ENCODE measurements around the gene IRF2BPL. TPM values are rescaled to one million over a fixed set of nuclear protein-coding genes. Genes with fewer than 3 reads are reported as not detected.

IRF2BPL gene
- total RNA-seq, 5 donors from 2014 or later (not counting 1 experiment from before 2014, with no cell fraction given) = 32.6 to 50.4 (median 38.8) TPM

- H3K27ac Mint-ChIP-seq = peak overlapping the region; percentile 97 to 99
- 97% methylated on average over 5 of the region's 6 CpGs for WGBS (ENCODE audit: insufficient coverage)
- H3K27me3 ChIP-seq (replicated peaks in 1 of 2; ENCODE audit: control insufficient read depth in 2 of 2, extremely low read depth in 1 of 2, insufficient read depth in 2 of 2, low read length in 1 of 2) = no peaks in the 10 kb centered on the region
- peak overlapping the region; percentile 61 for H3K27ac ChIP-seq (ENCODE audit: low read length)
- ATAC-seq (replicated peaks in 1 of 4) (no peak), DNase-seq (no peak)
- H3K27me3 Mint-ChIP-seq = no peaks in the 10 kb centered on the region
- H3K36me3 Mint-ChIP-seq = no peaks in the 10 kb centered on the region
- H3K9me3 ChIP-seq = no peaks in the 10 kb centered on the region
- no peak overlapping the region for H3K4me3 ChIP-seq (ENCODE audit: control insufficient read depth in 1 of 2, extremely low read depth in 1 of 2, low read length in 1 of 2)
- H3K4me1 Mint-ChIP-seq = peaks cover 83 to 91% (median 89%) of the 10 kb centered on the region in 3 donors
- H3K36me3 ChIP-seq (ENCODE audit: control insufficient read depth in 2 of 2, extremely low read depth in 1 of 2, insufficient read depth in 1 of 2, low read length in 1 of 2) = no peaks in the 10 kb centered on the region
- ChIA-PET POLR2A (interaction anchor here (0.6 to 1.3 kb wide), 4 partner anchors 8 to 64 kb away, joined by 3 to 4 read pairs (median 3); partner anchors contain the start of gene IRF2BPL (in 1 of the 2)), CTCF (interaction anchor here (0.6 to 1.0 kb wide), 3 partner anchors 26 to 124 kb away, joined by 3 to 4 read pairs (median 3); no protein-coding TSS in a partner anchor)
- H3K4me3 Mint-ChIP-seq = peak overlapping the region in 1 of 3 donors; percentile 79
- peaks cover 52 to 90% of the 10 kb centered on the region in 2 experiments for H3K4me1 ChIP-seq (ENCODE audit: control insufficient read depth in 1 of 2, extremely low read depth in 1 of 2, insufficient read depth in 2 of 2, low read length in 2 of 2)
- H3K9me3 Mint-ChIP-seq = no peaks in the 10 kb centered on the region
These were observed 8.1 kb upstream of the IRF2BPL start for GRCh38 chr14:77036484-77037214.

DNA sequence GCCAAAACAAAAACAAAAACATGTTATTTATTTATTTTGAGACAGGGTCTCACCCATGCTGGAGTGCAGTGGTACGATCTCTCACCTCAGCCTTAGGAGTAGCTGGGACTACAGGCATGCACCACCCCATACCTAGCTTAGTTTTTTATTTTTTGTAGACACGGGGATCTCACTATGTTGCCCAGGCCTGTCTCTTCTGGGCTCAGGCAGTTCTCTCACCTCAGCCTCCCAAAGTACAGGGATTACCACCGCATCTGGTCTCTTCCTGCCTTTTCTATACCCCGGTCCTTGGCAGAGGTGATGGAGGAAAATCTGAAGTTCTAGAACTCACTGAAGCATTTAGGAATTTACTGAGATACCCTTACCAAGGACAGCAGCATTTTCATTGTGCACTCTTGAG, 6.8 kb upstream of the IRF2BPL start:
- Mint-ChIP-seq H3K9me3 (no peaks in the 10 kb centered on the region), H3K4me1 (peaks cover 80 to 88% (median 86%) of the 10 kb centered on the region in 3 donors), H3K36me3 (no peaks in the 10 kb centered on the region), H3K27me3 (no peaks in the 10 kb centered on the region), H3K4me3 (peak overlapping the region in 2 of 3 donors; percentile 13 to 92), H3K27ac (peak overlapping the region; percentile 77 to 83)
- Histone ChIP-seq H3K27ac (ENCODE audit: low read length) (no peak overlapping the region), H3K27me3 (replicated peaks in 1 of 2; ENCODE audit: control insufficient read depth in 2 of 2, extremely low read depth in 1 of 2, insufficient read depth in 2 of 2, low read length in 1 of 2) (no peaks in the 10 kb centered on the region), H3K4me1 (ENCODE audit: control insufficient read depth in 1 of 2, extremely low read depth in 1 of 2, insufficient read depth in 2 of 2, low read length in 2 of 2) (peaks cover 52 to 89% of the 10 kb centered on the region in 2 experiments), H3K9me3 (no peaks in the 10 kb centered on the region), H3K36me3 (ENCODE audit: control insufficient read depth in 2 of 2, extremely low read depth in 1 of 2, insufficient read depth in 1 of 2, low read length in 1 of 2) (no peaks in the 10 kb centered on the region), H3K4me3 (ENCODE audit: control insufficient read depth in 1 of 2, extremely low read depth in 1 of 2, low read length in 1 of 2) (no peak overlapping the region)
- ChIA-PET POLR2A (no interaction called here), CTCF (no interaction called here)
- ATAC-seq (replicated peaks in 1 of 4) = no peak
- DNase-seq = no peak
- WGBS (ENCODE audit: insufficient coverage) = no CpG with 5 or more reads among the region's 4 CpGs

- no peaks in the 10 kb centered on the region for H3K36me3 Mint-ChIP-seq
- under 1% methylated on average over 25 of the region's 37 CpGs for WGBS (ENCODE audit: insufficient coverage)
- Histone ChIP-seq H3K36me3 (ENCODE audit: control insufficient read depth in 2 of 2, extremely low read depth in 1 of 2, insufficient read depth in 1 of 2, low read length in 1 of 2) (no peaks in the 10 kb centered on the region), H3K4me3 (ENCODE audit: control insufficient read depth in 1 of 2, extremely low read depth in 1 of 2, low read length in 1 of 2) (peak overlapping the region; percentile 71 to 77), H3K27ac (ENCODE audit: low read length) (peak overlapping the region; percentile 100), H3K9me3 (no peaks in the 10 kb centered on the region), H3K4me1 (ENCODE audit: control insufficient read depth in 1 of 2, extremely low read depth in 1 of 2, insufficient read depth in 2 of 2, low read length in 2 of 2) (peaks cover 52 to 90% of the 10 kb centered on the region in 2 experiments), H3K27me3 (replicated peaks in 1 of 2; ENCODE audit: control insufficient read depth in 2 of 2, extremely low read depth in 1 of 2, insufficient read depth in 2 of 2, low read length in 1 of 2) (no peaks in the 10 kb centered on the region)
- POLR2A ChIA-PET = interaction anchor here in 1 of 2 donors (0.7 kb wide), 2 partner anchors 65 to 547 kb away, joined by 3 read pairs; no protein-coding TSS in a partner anchor
- H3K27me3 Mint-ChIP-seq = no peaks in the 10 kb centered on the region
- DNase-seq = peak in 34 of 35 experiments; percentile 22 to 90 (median 55)
- peak overlapping the region; percentile 94 to 96 for H3K27ac Mint-ChIP-seq
- H3K9me3 Mint-ChIP-seq = no peaks in the 10 kb centered on the region
- CTCF ChIA-PET = interaction anchor here (0.7 to 0.9 kb wide), 3 partner anchors 20 to 666 kb away, joined by 3 to 4 read pairs (median 3); no protein-coding TSS in a partner anchor
- H3K4me3 Mint-ChIP-seq = peak overlapping the region; percentile 82 to 92 (median 90)
- ATAC-seq (replicated peaks in 1 of 4) = peak; percentile 20 to 63 (median 32)
- peaks cover 81 to 90% (median 89%) of the 10 kb centered on the region in 3 donors for H3K4me1 Mint-ChIP-seq
These were observed 5.4 kb upstream of the IRF2BPL start for GRCh38 chr14:77033622-77034589.

- H3K27ac ChIP-seq (ENCODE audit: low read length) = peak overlapping the region; percentile 100
- DNase-seq (peak; percentile 60 to 85 (median 72)), ATAC-seq (replicated peaks in 1 of 4) (peak; percentile 39 to 54 (median 50))
- peak overlapping the region; percentile 82 to 92 (median 90) for H3K4me3 Mint-ChIP-seq
- H3K4me1 ChIP-seq (ENCODE audit: control insufficient read depth in 1 of 2, extremely low read depth in 1 of 2, insufficient read depth in 2 of 2, low read length in 2 of 2) = peaks cover 48 to 85% of the 10 kb centered on the region in 2 experiments
- WGBS (ENCODE audit: insufficient coverage) = 2% methylated on average over 38 of the region's 50 CpGs
- H3K27ac Mint-ChIP-seq = peak overlapping the region; percentile 94 to 96
- peaks cover 2% of the 10 kb centered on the region for H3K36me3 Mint-ChIP-seq
- no peaks in the 10 kb centered on the region for H3K27me3 ChIP-seq (replicated peaks in 1 of 2; ENCODE audit: control insufficient read depth in 2 of 2, extremely low read depth in 1 of 2, insufficient read depth in 2 of 2, low read length in 1 of 2)
- ChIA-PET POLR2A (interaction anchor here in 1 of 2 donors (0.7 kb wide), 2 partner anchors 66 to 548 kb away, joined by 3 read pairs; no protein-coding TSS in a partner anchor), CTCF (interaction anchor here in 1 of 2 donors (0.7 kb wide), 1 partner anchor 14 kb away, joined by 3 read pairs; no protein-coding TSS in a partner anchor)
- H3K4me3 ChIP-seq (ENCODE audit: control insufficient read depth in 1 of 2, extremely low read depth in 1 of 2, low read length in 1 of 2) = peak overlapping the region; percentile 71 to 77
- no peaks in the 10 kb centered on the region for H3K27me3 Mint-ChIP-seq
- peaks cover 76 to 86% (median 84%) of the 10 kb centered on the region in 3 donors for H3K4me1 Mint-ChIP-seq
- H3K9me3 Mint-ChIP-seq = no peaks in the 10 kb centered on the region
- H3K9me3 ChIP-seq = no peaks in the 10 kb centered on the region
- no peaks in the 10 kb centered on the region for H3K36me3 ChIP-seq (ENCODE audit: control insufficient read depth in 2 of 2, extremely low read depth in 1 of 2, insufficient read depth in 1 of 2, low read length in 1 of 2)
These were observed 4.5 kb upstream of the IRF2BPL start for GRCh38 chr14:77032844-77033621.

- H3K9me3 ChIP-seq = no peaks in the 10 kb centered on the region
- peak overlapping the region; percentile 82 to 92 (median 90) for H3K4me3 Mint-ChIP-seq
- no peaks in the 10 kb centered on the region for H3K9me3 Mint-ChIP-seq
- H3K4me1 ChIP-seq (ENCODE audit: control insufficient read depth in 1 of 2, extremely low read depth in 1 of 2, insufficient read depth in 2 of 2, low read length in 2 of 2) = peaks cover 46 to 79% of the 10 kb centered on the region in 2 experiments
- ATAC-seq (replicated peaks in 1 of 4) (no peak), DNase-seq (no peak)
- H3K36me3 ChIP-seq (ENCODE audit: control insufficient read depth in 2 of 2, extremely low read depth in 1 of 2, insufficient read depth in 1 of 2, low read length in 1 of 2) = no peaks in the 10 kb centered on the region
- H3K36me3 Mint-ChIP-seq = peaks cover 2% of the 10 kb centered on the region
- POLR2A ChIA-PET = no interaction called here
- CTCF ChIA-PET = interaction anchor here (0.7 to 1.1 kb wide), 2 partner anchors 14 to 85 kb away, joined by 3 read pairs; no protein-coding TSS in a partner anchor
- no peaks in the 10 kb centered on the region for H3K27me3 Mint-ChIP-seq
- peak overlapping the region; percentile 94 to 96 for H3K27ac Mint-ChIP-seq
- H3K4me3 ChIP-seq (ENCODE audit: control insufficient read depth in 1 of 2, extremely low read depth in 1 of 2, low read length in 1 of 2) = peak overlapping the region; percentile 71 to 77
- peaks cover 70 to 80% (median 78%) of the 10 kb centered on the region in 3 donors for H3K4me1 Mint-ChIP-seq
- 55% methylated on average over 4 of the region's 12 CpGs for WGBS (ENCODE audit: insufficient coverage)
- H3K27me3 ChIP-seq (replicated peaks in 1 of 2; ENCODE audit: control insufficient read depth in 2 of 2, extremely low read depth in 1 of 2, insufficient read depth in 2 of 2, low read length in 1 of 2) = no peaks in the 10 kb centered on the region
- peak overlapping the region; percentile 100 for H3K27ac ChIP-seq (ENCODE audit: low read length)
These were observed 4.0 kb upstream of the IRF2BPL start for GRCh38 chr14:77032491-77032843.

Measured in T-cell (primary cell).